Activated T-cell treated with anti-CD3 and anti-CD28 coated beads, Interleukin-2, amount 50 U/mL, for 48 hours (primary cell): Measurements from ENCODE around the gene PLCL2.
"Not testable (repeated sequence)": the region's sequence is repeated elsewhere in the genome, so short reads cannot be mapped to it uniquely, and the experiment has no call there.

Source experiments
- DNase-seq, 2 experiments: peaks; one replicate each; pipeline ENCODE4 v3.0.0-alpha.2; 2020

PLCL2 gene

GRCh38 chr3:16917980-16918682 lies 33.4 kb downstream of the PLCL2 start:
- no peak for DNase-seq

- DNase-seq = no peak
Observed at GRCh38 chr3:16918683-16919025, 33.9 kb downstream of the PLCL2 start.

GRCh38 chr3:16923112-16923511 lies 38.4 kb downstream of the PLCL2 start:
- DNase-seq = no peak

- DNase-seq = no peak
Observed at GRCh38 chr3:16927485-16927884, 42.7 kb downstream of the PLCL2 start.

GRCh38 chr3:16928386-16929132 lies 43.8 kb downstream of the PLCL2 start:
- no peak for DNase-seq

GRCh38 chr3:16929311-16929710 lies 44.6 kb downstream of the PLCL2 start:
- no peak for DNase-seq

- DNase-seq = no peak
Observed at GRCh38 chr3:16932877-16933276, 48.1 kb downstream of the PLCL2 start.

- DNase-seq = no peak
Observed at GRCh38 chr3:16935781-16936180, 51.0 kb downstream of the PLCL2 start.

GRCh38 chr3:16936233-16936632 lies 51.5 kb downstream of the PLCL2 start:
- no peak for DNase-seq

- DNase-seq = no peak
Observed at GRCh38 chr3:16936676-16937230, 52.0 kb downstream of the PLCL2 start.

GRCh38 chr3:16937326-16937845 lies 52.6 kb downstream of the PLCL2 start:
- DNase-seq = no peak

- no peak for DNase-seq
Observed at GRCh38 chr3:16940769-16941700, 56.3 kb downstream of the PLCL2 start.

- DNase-seq = no peak
Observed at GRCh38 chr3:16942955-16943354, 58.2 kb downstream of the PLCL2 start.

- DNase-seq = no peak
Observed at GRCh38 chr3:16943857-16944256, 59.1 kb downstream of the PLCL2 start.

GRCh38 chr3:16944356-16944755 lies 59.6 kb downstream of the PLCL2 start:
- no peak for DNase-seq

- DNase-seq = no peak
Observed at GRCh38 chr3:16945330-16945729, 60.6 kb downstream of the PLCL2 start.

- no peak for DNase-seq
Observed at GRCh38 chr3:16950282-16950681, 65.5 kb downstream of the PLCL2 start.

- no peak for DNase-seq
Observed at GRCh38 chr3:16950845-16951244, 66.1 kb downstream of the PLCL2 start.

- not testable (repeated sequence) for DNase-seq
Observed at GRCh38 chr3:16957852-16958251, 73.1 kb downstream of the PLCL2 start.

GRCh38 chr3:16960125-16960524 lies 75.4 kb downstream of the PLCL2 start:
- DNase-seq = no peak

- DNase-seq = no peak
Observed at GRCh38 chr3:16961621-16962205, 77.0 kb downstream of the PLCL2 start.

GRCh38 chr3:16975083-16975482 lies 90.3 kb downstream of the PLCL2 start:
- DNase-seq = no peak
